GM12878 (cell line): ENCODE measurements around the gene CLK2. TPM values are rescaled to one million over a fixed set of nuclear protein-coding genes. Genes with fewer than 3 reads are reported as not detected.
A peak's percentile ranks its signal among the peaks of the same experiment; 100 is the strongest.

Source experiments
- BHLHE40 ChIP-seq, 2 experiments: fragments of 450-650 bp in 1 of 2; IDR thresholded peaks; 2 replicates each; pipeline ENCODE4 v1.6.1; 2011 to 2017; ENCODE audit warnings: low read depth in 2 of 2, borderline replicate concordance in 1 of 2, improper control_type of control experiment in 1 of 2, low read length in 1 of 2, mild to moderate bottlenecking in 1 of 2
- EED ChIP-seq: sonication (generic); IDR thresholded peaks from 2 replicates; pipeline ENCODE4 v1.6.1; 2016; ENCODE audit warnings: antibody characterized with exemption, low read depth
- EP300 ChIP-seq, 2 experiments: fragments of 150-350 bp in 1 of 2; IDR thresholded peaks; 2 replicates each; pipeline ENCODE4 v1.6.1; 2011 to 2012; ENCODE audit warnings: low read depth in 2 of 2, low read length in 2 of 2, borderline replicate concordance in 1 of 2, improper control_type of control experiment in 1 of 2, inconsistent platforms in 1 of 2; ENCODE audit not compliant: control insufficient read depth in 1 of 2
- FOXK2 ChIP-seq: fragments of 450-650 bp; IDR thresholded peaks from 2 replicates; pipeline ENCODE4 v1.6.1; 2017; ENCODE audit warnings: mild to moderate bottlenecking, moderate library complexity
- HDAC6 ChIP-seq: fragments of 200-600 bp; sonication (generic); IDR thresholded peaks from one replicate; pipeline ENCODE4 v1.8.0; 2017; ENCODE audit warnings: antibody characterized with exemption; ENCODE audit not compliant: unreplicated experiment
- JUND ChIP-seq: IDR thresholded peaks from 2 replicates; pipeline ENCODE4 v1.6.1; 2012; ENCODE audit warnings: low read depth, mild to moderate bottlenecking, low read length, improper control_type of control experiment, moderate library complexity
- KAT2A ChIP-seq: conservative IDR thresholded peaks from 2 replicates; pipeline ENCODE4 v1.6.1; 2011; ENCODE audit warnings: low read depth, low read length; ENCODE audit not compliant: control insufficient read depth
- MTA3 ChIP-seq: IDR thresholded peaks from 2 replicates; pipeline ENCODE4 v1.6.1; 2012; ENCODE audit warnings: low read length, inconsistent platforms, borderline replicate concordance
- NFIC ChIP-seq: IDR thresholded peaks from 2 replicates; pipeline ENCODE4 v1.6.1; 2012; ENCODE audit warnings: low read depth, mild to moderate bottlenecking, inconsistent platforms, low read length, moderate library complexity
- POLR2A ChIP-seq: IDR thresholded peaks from 2 replicates; pipeline ENCODE4 v1.6.1; 2011; ENCODE audit warnings: low read depth, mild to moderate bottlenecking, low read length
- RAD21 ChIP-seq: IDR thresholded peaks from 2 replicates; pipeline ENCODE4 v1.6.1; 2011; ENCODE audit warnings: mild to moderate bottlenecking, low read depth, low read length, moderate library complexity; ENCODE audit not compliant: insufficient read depth
- RB1 ChIP-seq: fragments of 450-650 bp; formaldehyde crosslinking; IDR thresholded peaks from 2 replicates; pipeline ENCODE4 v1.6.1; 2017; ENCODE audit warnings: mild to moderate bottlenecking, borderline replicate concordance
- RUNX3 ChIP-seq: IDR thresholded peaks from 2 replicates; pipeline ENCODE4 v1.6.1; 2012; ENCODE audit warnings: low read length, inconsistent platforms
- SMC3 ChIP-seq: IDR thresholded peaks from 2 replicates; pipeline ENCODE4 v1.6.1; 2011; ENCODE audit warnings: low read length, improper control_type of control experiment, borderline replicate concordance
- SP1 ChIP-seq: IDR thresholded peaks from one replicate; pipeline ENCODE4 v1.6.1; 2011; ENCODE audit warnings: low read depth, low read length
- TAF1 ChIP-seq: IDR thresholded peaks from 2 replicates; pipeline ENCODE4 v1.6.1; 2011; ENCODE audit warnings: mild to moderate bottlenecking, low read depth, low read length, borderline replicate concordance
- TARDBP ChIP-seq: IDR thresholded peaks from 2 replicates; pipeline ENCODE4 v1.6.1; 2016; ENCODE audit warnings: borderline replicate concordance
- TCF12 ChIP-seq: IDR thresholded peaks from 2 replicates; pipeline ENCODE4 v1.6.1; 2011; ENCODE audit warnings: low read depth, mild to moderate bottlenecking, low read length
- TCF3 ChIP-seq: IDR thresholded peaks from 2 replicates; pipeline ENCODE4 v1.6.1; 2012; ENCODE audit warnings: low read depth, mild to moderate bottlenecking, low read length, borderline replicate concordance; ENCODE audit not compliant: insufficient read depth
- TCF7 ChIP-seq: IDR thresholded peaks from 2 replicates; pipeline ENCODE4 v1.6.1; 2014; ENCODE audit warnings: antibody characterized with exemption, borderline replicate concordance
- WRNIP1 ChIP-seq: IDR thresholded peaks from 2 replicates; pipeline ENCODE4 v1.6.1; 2011; ENCODE audit warnings: low read depth, low read length, improper control_type of control experiment, borderline replicate concordance
- ZSCAN29 ChIP-seq: fragments of 450-650 bp; IDR thresholded peaks from 2 replicates; pipeline ENCODE4 v1.6.1; 2017; ENCODE audit warnings: mild to moderate bottlenecking, moderate library complexity
- polyA plus RNA-seq, 11 experiments: library from polyadenylated mRNA; depleted of rRNA in 4 of 11; unstranded in 6 of 11; stranded (reverse) in 5 of 11; fragments of >200 nt; fragmentation: Nextera tagmentation in 4 of 11; fragmentation: Illumina TruSeq in 1 of 11; extraction: Ambion mirVana in 4 of 11; extraction: Trizol in 1 of 11; gene quantifications; 1 replicate in 1 of 11; 2 replicates in 10 of 11; pipeline versions ENCODE4 v1.2.1 to v1.2.3, GENCODE V29; 2011 to 2016; ENCODE audit warnings: inconsistent platforms in 2 of 11, missing spikeins in 2 of 11, low read depth in 1 of 11
- total RNA-seq, 4 experiments: library from RNA; depleted of rRNA in 3 of 4; stranded (reverse); fragments of >200 nt in 3 of 4; fragmentation: Illumina TruSeq in 1 of 4; extraction: Trizol in 1 of 4; gene quantifications; 2 replicates each; pipeline versions ENCODE4 v1.2.1 to v1.2.3, GENCODE V29; 2013 to 2021
- TF ChIP-seq, protein P1 (sequence below): IDR thresholded peaks from 2 replicates; pipeline ENCODE4 v1.6.1; 2011; ENCODE audit warnings: low read depth, mild to moderate bottlenecking, low read length, moderate library complexity, borderline replicate concordance; ENCODE audit errors: extremely low read depth
- TF ChIP-seq, protein P2 (sequence below): fragments of 450-650 bp; IDR thresholded peaks from 2 replicates; pipeline ENCODE4 v1.6.1; 2017; ENCODE audit warnings: mild to moderate bottlenecking
- TF ChIP-seq, protein P3 (sequence below): fragments of 450-650 bp; IDR thresholded peaks from 2 replicates; pipeline ENCODE4 v1.6.1; 2017; ENCODE audit warnings: mild to moderate bottlenecking, moderate library complexity

CLK2 gene
- total and polyA plus RNA-seq, 10 of the 15 experiments (the other 5 are each of a cell fraction or from before 2014, with no cell fraction given), result 11.1 to 83.7 (median 36.7) TPM

DNA sequence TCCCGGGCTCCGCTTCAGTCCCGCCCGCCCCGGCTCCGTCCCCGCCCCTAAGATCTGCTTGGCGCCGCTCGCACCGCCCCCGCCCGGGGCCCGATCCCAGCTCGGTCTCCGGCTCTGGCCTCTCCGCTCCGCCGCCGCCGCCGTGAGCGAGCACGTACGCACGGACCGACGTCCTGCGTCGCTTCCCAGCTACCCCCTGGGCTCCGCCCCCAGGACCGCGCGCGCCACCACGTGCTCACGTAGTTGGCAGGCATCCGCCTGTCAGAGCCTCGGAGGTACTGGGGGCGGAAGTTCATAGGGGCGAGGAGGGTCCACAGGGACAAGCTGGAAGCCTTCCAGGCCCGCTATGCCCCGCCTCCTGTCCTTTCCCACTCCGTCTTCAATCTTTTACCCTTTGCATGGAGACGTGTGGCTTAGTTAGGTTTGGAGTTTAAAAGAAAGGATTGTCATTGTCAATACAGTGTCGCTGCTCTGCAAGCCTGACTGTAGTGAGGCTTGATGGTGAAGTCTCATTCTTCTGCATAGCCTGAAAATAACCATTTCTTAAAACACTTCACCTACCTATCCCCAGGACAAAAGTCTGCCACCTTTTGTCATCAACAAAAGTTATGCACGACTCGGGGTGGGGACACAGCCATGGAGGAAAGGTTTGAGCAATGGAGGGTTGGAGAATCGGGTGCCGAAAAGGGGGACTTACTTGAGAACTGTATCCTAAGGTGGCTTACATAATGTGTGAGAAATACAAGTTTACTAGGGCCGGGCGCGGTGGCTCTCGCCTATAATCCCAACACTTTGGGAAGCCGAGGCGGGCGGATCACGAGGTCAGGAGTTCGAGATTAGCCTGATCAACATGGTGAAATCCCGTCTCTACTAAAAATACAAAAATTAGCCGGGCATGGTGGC lies at the start of gene CLK2 (continued):
- TF ChIP-seq, protein P1, sequence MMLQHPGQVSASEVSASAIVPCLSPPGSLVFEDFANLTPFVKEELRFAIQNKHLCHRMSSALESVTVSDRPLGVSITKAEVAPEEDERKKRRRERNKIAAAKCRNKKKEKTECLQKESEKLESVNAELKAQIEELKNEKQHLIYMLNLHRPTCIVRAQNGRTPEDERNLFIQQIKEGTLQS, result peak; percentile 34; the same call in 1 of the 2 replicates
- TF ChIP-seq TCF7 (no peak), MTA3 (no peak), EP300 (IDR thresholded peaks at IDR 0.05; ENCODE audit: borderline replicate concordance in 1 of 2, control insufficient read depth in 1 of 2, low read depth in 2 of 2, low read length in 2 of 2) (no peak), ZSCAN29 (no peak), TCF3 (no peak), BHLHE40 (IDR thresholded peaks at IDR 0.05; ENCODE audit: borderline replicate concordance in 1 of 2, low read depth in 2 of 2, low read length in 1 of 2) (peak; percentile 52 to 85; a peak in 3 of 4 replicates), KAT2A (no peak), SP1 (peak; percentile 39), WRNIP1 (no peak), FOXK2 (no peak), POLR2A (peak; percentile 92), SMC3 (no peak), RB1 (peak; percentile 53; the same call in 1 of the 2 replicates), TCF12 (peak; percentile 16; the same call in 1 of the 2 replicates), TAF1 (peak; percentile 36; the same call in 1 of the 2 replicates), NFIC (no peak), TARDBP (no peak), JUND (no peak), EED (peak; percentile 30; the same call in 1 of the 2 replicates), RAD21 (no peak), RUNX3 (no peak), HDAC6 (no peak)
- TF ChIP-seq, protein P2, sequence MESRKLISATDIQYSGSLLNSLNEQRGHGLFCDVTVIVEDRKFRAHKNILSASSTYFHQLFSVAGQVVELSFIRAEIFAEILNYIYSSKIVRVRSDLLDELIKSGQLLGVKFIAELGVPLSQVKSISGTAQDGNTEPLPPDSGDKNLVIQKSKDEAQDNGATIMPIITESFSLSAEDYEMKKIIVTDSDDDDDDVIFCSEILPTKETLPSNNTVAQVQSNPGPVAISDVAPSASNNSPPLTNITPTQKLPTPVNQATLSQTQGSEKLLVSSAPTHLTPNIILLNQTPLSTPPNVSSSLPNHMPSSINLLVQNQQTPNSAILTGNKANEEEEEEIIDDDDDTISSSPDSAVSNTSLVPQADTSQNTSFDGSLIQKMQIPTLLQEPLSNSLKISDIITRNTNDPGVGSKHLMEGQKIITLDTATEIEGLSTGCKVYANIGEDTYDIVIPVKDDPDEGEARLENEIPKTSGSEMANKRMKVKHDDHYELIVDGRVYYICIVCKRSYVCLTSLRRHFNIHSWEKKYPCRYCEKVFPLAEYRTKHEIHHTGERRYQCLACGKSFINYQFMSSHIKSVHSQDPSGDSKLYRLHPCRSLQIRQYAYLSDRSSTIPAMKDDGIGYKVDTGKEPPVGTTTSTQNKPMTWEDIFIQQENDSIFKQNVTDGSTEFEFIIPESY, result no peak
- TF ChIP-seq, protein P3, sequence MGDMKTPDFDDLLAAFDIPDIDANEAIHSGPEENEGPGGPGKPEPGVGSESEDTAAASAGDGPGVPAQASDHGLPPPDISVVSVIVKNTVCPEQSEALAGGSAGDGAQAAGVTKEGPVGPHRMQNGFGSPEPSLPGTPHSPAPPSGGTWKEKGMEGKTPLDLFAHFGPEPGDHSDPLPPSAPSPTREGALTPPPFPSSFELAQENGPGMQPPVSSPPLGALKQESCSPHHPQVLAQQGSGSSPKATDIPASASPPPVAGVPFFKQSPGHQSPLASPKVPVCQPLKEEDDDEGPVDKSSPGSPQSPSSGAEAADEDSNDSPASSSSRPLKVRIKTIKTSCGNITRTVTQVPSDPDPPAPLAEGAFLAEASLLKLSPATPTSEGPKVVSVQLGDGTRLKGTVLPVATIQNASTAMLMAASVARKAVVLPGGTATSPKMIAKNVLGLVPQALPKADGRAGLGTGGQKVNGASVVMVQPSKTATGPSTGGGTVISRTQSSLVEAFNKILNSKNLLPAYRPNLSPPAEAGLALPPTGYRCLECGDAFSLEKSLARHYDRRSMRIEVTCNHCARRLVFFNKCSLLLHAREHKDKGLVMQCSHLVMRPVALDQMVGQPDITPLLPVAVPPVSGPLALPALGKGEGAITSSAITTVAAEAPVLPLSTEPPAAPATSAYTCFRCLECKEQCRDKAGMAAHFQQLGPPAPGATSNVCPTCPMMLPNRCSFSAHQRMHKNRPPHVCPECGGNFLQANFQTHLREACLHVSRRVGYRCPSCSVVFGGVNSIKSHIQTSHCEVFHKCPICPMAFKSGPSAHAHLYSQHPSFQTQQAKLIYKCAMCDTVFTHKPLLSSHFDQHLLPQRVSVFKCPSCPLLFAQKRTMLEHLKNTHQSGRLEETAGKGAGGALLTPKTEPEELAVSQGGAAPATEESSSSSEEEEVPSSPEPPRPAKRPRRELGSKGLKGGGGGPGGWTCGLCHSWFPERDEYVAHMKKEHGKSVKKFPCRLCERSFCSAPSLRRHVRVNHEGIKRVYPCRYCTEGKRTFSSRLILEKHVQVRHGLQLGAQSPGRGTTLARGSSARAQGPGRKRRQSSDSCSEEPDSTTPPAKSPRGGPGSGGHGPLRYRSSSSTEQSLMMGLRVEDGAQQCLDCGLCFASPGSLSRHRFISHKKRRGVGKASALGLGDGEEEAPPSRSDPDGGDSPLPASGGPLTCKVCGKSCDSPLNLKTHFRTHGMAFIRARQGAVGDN, result peak; percentile 91
